NOMO-1 treated with DMSO at 0.1 percent for 48 hours (cell line): ENCODE results near the gene MAPKAPK3.
A peak's percentile ranks its signal among the peaks of the same experiment; 100 is the strongest.

Experiments
- DNase-seq: peaks from one replicate; lab custom pipeline; 2025; ENCODE audit not compliant: unreplicated experiment; lab: John Stamatoyannopoulos, UW

MAPKAPK3 gene

DNA sequence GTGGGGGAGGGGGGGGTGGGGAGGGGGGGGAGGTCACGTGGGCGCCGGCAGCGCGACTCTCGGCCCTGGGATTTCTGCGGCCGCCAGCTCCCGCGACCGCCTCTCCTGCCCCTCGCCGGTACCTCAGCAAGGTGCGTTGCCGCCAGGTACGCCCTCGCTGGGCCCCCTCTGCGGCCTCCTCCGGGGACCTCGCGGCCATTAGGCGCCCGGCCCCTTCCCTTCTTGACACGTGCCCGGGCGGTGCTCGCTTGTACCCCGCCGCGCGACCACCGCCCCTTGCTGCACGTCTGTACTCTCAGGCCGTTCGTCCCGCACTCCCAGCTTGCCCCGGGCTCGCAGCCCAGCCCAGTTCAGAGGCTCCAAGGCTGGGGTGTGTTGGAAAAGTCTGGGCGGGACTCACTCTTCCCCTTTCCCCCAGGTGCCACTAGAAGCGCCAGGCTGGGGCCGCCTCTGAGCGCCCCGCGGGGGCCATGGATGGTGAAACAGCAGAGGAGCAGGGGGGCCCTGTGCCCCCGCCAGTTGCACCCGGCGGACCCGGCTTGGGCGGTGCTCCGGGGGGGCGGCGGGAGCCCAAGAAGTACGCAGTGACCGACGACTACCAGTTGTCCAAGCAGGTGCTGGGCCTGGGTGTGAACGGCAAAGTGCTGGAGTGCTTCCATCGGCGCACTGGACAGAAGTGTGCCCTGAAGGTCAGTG lies at the start of gene MAPKAPK3:
Gene MAPKAPK3, plus strand, starts transcription at position 56 of the 696 bp plus-strand sequence. Its CDS starts 415 bp downstream, at position 471.
- DNase-seq, result peak; percentile 40

GRCh38 chr3:50567386-50568167 lies 49.4 kb upstream of the MAPKAPK3 start, which contains the start of gene C3orf18:
Gene C3orf18 (minus strand): TSS chr3:50567747. CDS start chr3:50565699, 2,048 bp downstream.
- DNase-seq, result peak; percentile 88

DNA sequence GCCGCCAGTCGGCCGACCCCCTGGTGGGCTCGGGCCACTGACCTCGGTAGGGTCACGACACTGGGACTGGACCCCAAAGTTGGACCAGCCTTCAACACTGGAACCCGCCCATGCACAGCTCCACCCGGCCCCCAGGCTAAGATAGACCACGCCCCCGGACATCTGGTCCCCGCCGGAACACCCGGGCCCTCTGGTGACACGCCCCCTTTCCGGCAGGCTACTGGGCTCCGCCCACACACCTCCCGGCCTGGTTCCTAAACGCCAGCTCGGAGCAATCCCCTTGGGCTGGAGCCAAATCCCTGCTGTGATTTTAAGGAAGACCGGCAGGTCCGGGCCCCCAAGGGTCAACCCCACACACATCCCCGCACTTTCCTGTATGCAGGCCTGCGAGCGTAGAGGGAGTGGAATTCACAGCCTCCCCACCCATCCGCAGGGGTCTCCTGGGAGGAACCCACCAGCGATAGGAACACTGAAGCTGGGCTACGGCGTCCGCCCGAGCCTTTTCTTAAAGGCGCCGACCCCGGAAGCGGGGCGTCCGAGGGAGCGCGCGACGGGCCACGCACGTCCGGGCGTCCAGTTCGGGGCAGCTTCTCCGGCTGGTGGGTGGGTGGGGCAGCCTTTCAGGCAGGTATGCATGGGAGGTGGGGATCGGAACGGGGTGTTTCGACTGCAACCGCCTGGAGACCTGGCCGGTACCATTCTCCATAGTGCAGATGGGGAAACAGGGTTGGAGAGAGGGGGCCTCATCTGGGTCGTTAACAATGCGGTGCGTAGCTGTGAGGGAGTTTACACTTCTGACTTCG lies 47.8 kb upstream of the MAPKAPK3 start, which contains the start of gene HEMK1:
Gene HEMK1, plus strand, starts transcription at position 576 of the 803 bp plus-strand sequence. CDS start 1,583 bp downstream, outside the sequence.
- peak; percentile 88 for DNase-seq

DNA sequence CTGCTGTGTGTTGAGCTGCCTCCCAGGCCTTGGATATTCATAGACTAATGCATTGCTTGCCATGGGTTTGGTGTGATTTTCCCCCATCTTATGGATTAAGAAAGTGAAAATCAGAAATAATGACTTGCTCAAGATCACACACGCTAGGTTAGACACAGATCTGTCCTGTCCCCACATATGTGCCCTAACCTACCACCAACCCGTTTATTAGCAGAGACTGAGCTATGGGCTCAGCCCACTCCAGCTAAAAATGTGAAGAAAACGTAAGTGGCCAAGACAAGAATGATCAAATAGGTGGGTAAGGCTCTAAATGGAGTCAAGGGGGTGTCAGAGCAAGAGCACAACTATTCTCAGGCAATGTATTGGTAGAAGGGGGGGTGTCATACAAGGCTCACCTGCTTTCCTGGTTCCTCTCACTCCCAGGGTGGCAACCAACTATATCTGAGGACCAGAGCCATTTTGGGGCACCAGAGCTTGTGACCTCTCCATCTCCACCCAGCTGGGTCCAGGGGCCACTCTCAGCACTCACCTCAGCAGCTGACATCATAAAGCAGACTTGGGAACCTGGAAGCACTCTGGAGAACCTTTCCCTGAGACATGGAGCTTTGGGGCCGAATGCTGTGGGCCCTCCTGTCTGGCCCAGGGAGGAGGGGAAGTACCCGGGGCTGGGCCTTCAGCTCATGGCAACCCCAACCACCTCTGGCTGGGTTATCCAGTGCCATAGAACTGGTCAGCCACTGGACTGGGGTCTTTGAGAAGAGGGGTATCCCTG lies 46.3 kb upstream of the MAPKAPK3 start:
- DNase-seq, result no peak

DNA sequence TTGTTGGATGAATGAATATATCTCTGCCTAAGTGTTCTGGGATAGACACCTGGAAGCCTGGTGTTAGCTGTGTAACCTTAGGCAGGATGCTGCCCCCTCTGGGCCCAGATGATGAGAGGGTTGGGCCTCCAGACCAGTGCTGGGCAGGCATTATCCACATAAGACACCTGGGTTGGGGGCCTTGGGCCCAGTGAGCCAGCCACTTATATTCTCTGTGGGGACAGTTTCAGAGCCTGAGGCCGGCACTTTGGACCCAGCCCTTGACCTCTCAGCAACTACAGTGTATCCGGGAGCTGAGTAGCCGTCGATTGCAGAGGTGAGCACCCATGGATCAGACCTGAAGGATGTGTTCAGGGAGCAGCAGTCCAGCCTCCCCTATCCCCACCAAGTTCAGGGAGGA lies 45.5 kb upstream of the MAPKAPK3 start:
- no peak for DNase-seq

DNA sequence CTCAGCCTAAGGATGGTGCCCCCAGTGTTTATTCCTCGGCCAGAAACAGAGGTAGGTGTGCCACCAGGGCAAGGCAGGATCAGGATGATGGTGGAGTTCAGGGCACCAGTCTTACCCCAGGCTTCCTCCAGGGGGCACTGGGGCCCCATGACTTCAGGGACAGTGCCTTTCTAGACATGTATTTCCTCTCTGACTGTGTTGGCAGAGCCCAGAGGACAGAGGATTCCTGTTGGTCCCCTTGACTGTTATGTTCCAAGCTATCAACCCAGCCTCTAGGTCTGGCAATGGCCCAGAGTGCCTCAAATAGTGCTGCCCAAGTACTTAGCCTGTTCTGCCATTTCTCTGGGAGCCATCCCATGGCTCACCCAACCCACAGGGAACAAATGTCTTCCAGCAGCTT lies 44.8 kb upstream of the MAPKAPK3 start:
- peak; percentile 72 for DNase-seq

- no peak for DNase-seq
Measured at GRCh38 chr3:50572801-50573371, 44.1 kb upstream of the MAPKAPK3 start.

DNA sequence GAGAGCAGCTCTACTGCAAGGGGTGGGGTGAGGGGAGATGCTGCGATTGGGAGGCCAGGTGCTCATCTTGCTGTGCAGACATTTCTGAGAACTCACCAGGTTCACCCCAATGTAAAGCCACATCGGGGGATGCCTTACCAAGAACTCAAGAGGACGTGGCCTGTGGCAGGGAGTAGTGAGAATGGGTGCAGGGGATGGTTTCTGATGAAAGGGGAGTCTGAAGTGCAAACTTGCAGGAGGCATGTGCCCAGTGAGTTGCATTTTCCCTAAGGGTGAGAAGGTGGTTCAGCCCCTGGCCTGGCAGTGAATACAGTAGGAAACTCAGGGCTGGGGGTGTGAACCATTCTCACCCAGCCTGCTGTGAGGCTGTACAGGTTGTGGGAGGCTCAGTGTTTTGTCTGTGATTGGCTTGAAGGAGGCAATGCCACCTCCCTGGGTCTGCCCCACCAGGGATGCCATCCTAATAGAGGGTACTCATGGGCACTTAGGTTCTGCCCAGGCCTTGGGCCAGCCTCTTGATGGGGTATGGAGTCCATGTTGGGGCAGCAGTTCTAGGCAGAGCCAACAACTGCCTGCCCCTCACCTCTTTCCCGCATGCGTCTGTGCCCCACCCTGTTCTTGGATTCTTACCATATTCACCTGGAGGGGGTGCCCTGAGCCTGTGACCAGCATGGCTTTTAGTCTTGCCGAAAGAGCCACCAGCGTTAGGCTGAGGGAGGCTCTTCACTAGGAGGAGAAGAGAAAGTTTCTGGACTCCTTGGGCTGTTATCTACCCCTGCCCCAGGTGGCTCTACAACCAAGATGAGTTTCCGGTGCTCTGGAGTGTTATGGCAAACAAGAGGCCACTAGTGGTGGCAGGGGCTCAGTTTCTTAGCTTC lies 43.1 kb upstream of the MAPKAPK3 start:
- no peak for DNase-seq

GRCh38 chr3:50574444-50574831 lies 42.5 kb upstream of the MAPKAPK3 start:
- DNase-seq, result no peak

DNA sequence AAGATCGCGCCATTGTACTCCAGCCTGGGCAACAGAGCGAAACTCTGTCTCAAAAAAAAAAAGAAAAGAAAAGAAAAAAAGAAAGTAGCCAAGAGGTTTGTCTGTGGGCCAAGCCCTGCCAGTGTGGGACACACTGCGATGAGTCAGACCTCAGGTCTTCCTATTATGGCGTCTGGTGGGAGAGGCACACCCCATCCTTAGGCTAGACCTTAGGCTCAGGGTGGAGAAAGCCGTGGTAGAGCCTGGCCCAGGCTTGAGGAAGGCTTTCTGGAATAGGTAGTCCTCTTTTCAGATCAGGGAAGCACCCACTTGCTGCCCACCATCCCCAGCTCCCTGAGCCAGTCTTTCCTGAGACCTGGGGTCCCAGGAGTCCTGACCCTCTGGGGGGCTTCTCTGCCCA lies 41.6 kb upstream of the MAPKAPK3 start:
- DNase-seq, result no peak

DNA sequence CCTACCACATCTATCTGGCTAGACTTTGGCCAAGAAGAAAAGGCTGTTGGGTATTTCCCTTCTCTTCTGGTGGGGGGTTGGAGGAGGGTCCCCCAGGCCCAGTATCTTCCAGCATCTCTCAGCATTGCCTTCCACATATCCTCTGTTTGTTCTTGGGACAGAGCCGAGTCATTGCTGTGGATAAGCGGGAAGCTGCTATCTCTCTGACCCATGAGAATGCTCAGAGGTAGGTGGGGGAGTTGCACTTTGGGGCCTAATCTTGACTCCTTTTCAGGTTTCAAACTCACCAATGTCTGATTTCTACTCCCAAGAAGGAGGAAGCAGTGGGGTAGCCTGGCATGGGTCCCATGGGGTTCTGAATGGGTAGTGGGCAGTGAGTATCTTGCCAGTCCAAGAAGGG lies 39.6 kb upstream of the MAPKAPK3 start:
- DNase-seq, result no peak

GRCh38 chr3:50580683-50581458 lies 36.1 kb upstream of the MAPKAPK3 start:
- DNase-seq, result no peak

- DNase-seq, result no peak
Measured at GRCh38 chr3:50581459-50581842, 35.5 kb upstream of the MAPKAPK3 start.

DNA sequence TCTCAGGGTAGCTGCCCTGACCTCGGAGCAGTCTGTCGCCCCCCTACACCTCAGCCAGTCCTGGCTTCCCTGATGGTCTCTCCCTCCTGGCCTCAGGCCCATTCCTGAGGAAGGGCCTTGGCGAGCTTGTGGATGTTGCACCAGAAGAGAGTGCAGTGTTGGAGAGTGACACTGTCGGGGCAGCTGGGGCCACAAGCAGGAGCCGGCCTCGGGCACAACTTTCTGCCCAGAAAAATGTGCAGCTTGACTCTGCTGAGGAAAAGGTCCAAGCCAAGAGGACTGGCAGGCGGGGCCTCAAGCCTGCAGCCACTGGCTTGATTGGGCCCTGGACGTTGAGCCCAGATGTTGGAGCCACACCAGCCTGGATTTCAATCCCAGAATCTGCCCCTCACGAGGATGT lies 34.9 kb upstream of the MAPKAPK3 start:
- DNase-seq, result no peak

- DNase-seq, result no peak
Measured at GRCh38 chr3:50583897-50584296, 33.1 kb upstream of the MAPKAPK3 start.

DNA sequence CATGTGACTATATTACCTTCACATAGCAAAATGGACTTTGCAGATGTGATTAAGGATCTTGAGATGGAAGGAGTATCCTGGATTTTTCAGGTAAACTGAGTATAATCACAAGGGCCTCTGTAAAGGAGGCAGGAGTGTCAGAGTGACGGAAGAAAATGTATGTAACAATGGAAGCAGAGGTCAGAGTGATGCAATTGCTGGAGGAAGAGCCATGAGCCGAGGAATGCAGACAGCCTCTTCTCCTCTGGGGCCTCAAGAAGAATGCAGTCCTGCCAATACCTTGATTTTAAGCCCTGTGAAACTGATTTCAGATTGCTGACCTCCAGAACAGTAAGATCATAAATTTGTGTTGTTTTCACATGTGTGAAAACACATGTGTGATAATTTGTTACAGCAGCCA lies 32.6 kb upstream of the MAPKAPK3 start:
- DNase-seq, result no peak

GRCh38 chr3:50585919-50586762 lies 30.8 kb upstream of the MAPKAPK3 start:
- no peak for DNase-seq

DNA sequence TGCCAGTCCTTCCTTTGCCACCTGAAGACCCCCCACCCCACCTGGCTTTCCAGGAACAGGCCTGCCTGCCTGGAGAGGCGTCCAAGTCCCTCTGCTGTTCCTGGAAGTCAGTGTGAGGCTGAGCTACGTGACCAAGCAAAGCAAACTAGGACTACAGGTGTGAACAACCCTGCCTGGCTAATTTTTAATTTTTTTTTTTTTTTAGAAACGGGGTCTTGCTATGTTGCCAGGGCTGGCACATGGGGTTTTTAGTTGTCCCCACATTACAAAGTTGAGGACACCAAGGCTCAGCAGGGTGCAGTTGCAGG lies 30.2 kb upstream of the MAPKAPK3 start:
- DNase-seq, result no peak
